HepG2 (cell line): ENCODE data around the gene MRPL58. TPM values are rescaled to one million over a fixed set of nuclear protein-coding genes. Genes with fewer than 3 reads are reported as not detected.

Source experiments
- ATF1 ChIP-seq: IDR thresholded peaks from 2 replicates; pipeline ENCODE4 v1.6.1; 2016; ENCODE audit warnings: mild to moderate bottlenecking, control low read depth
- HMG20A ChIP-seq: IDR thresholded peaks from 2 replicates; pipeline ENCODE4 v1.6.1; 2016; ENCODE audit warnings: borderline replicate concordance
- MIER3 ChIP-seq: IDR thresholded peaks from 2 replicates; pipeline ENCODE4 v1.6.1; 2016; ENCODE audit warnings: missing compliant biosample characterization, borderline replicate concordance
- NCOA2 ChIP-seq: sonication (generic); formaldehyde crosslinking; IDR thresholded peaks from 2 replicates; pipeline ENCODE4 v1.8.0; 2022; ENCODE audit warnings: inconsistent platforms
- PAF1 ChIP-seq: IDR thresholded peaks from 2 replicates; pipeline ENCODE4 v1.6.1; 2016; ENCODE audit warnings: missing genetic modification reagents, missing compliant biosample characterization
- SSRP1 ChIP-seq: IDR thresholded peaks from 2 replicates; pipeline ENCODE4 v1.6.1; 2016; ENCODE audit warnings: control low read depth
- TAF15 ChIP-seq: fragments of 200-400 bp; formaldehyde crosslinking; IDR thresholded peaks from one replicate; pipeline ENCODE4 v1.6.1; 2018; ENCODE audit warnings: mild to moderate bottlenecking, low read depth, low read length; ENCODE audit not compliant: poor library complexity, severe bottlenecking
- TCF12 ChIP-seq, 2 experiments: fragments of 450-650 bp in 1 of 2; sonication (generic) in 1 of 2; formaldehyde crosslinking in 1 of 2; IDR thresholded peaks; 2 replicates each; pipeline versions ENCODE4 v1.6.1 to v1.8.0; 2017 to 2022; ENCODE audit warnings: antibody characterized with exemption in 1 of 2, mild to moderate bottlenecking in 1 of 2, missing genetic modification reagents in 1 of 2, moderate library complexity in 1 of 2
- ZBTB7B ChIP-seq: sonication (generic); formaldehyde crosslinking; IDR thresholded peaks from 2 replicates; pipeline ENCODE4 v1.4.0; 2020; ENCODE audit warnings: missing genetic modification reagents
- ZNF350 ChIP-seq: sonication (generic); formaldehyde crosslinking; IDR thresholded peaks from 2 replicates; pipeline ENCODE4 v1.4.0; 2020; ENCODE audit warnings: mild to moderate bottlenecking, low read depth, missing genetic modification reagents, borderline replicate concordance
- ZNF496 ChIP-seq: sonication (generic); formaldehyde crosslinking; IDR thresholded peaks from 2 replicates; pipeline ENCODE4 v1.8.1; 2023; ENCODE audit warnings: mild to moderate bottlenecking, moderate library complexity, missing genetic modification reagents; ENCODE audit not compliant: insufficient replicate concordance
- ZNF749 ChIP-seq: sonication (generic); formaldehyde crosslinking; IDR thresholded peaks from 2 replicates; pipeline ENCODE4 v1.8.0; 2022; ENCODE audit warnings: mild to moderate bottlenecking, missing genetic modification reagents, moderate library complexity, borderline replicate concordance
- ZNF788 ChIP-seq: sonication (generic); formaldehyde crosslinking; IDR thresholded peaks from 2 replicates; pipeline ENCODE4 v1.5.0; 2020; ENCODE audit warnings: mild to moderate bottlenecking, missing genetic modification reagents, borderline replicate concordance
- polyA plus RNA-seq, 8 experiments: library from polyadenylated mRNA; depleted of rRNA in 3 of 8; stranded (reverse) in 7 of 8; unstranded in 1 of 8; fragments of >200 nt; fragmentation: Illumina TruSeq in 4 of 8; extraction: Trizol in 4 of 8; gene quantifications; 2 replicates each; pipeline versions ENCODE4 v1.2.1 to v1.2.3, GENCODE V29; 2011 to 2016; ENCODE audit warnings: low read depth in 4 of 8, missing spikeins in 1 of 8, mixed read lengths in 1 of 8; ENCODE audit not compliant: insufficient read depth in 1 of 8
- total RNA-seq, 5 experiments: library from RNA; depleted of rRNA; stranded (reverse); fragments of >200 nt; fragmentation: Illumina TruSeq; extraction: Trizol; gene quantifications; 2 replicates each; pipeline ENCODE4 v1.2.3, GENCODE V29; 2016; ENCODE audit warnings: low read depth in 1 of 5
- TF ChIP-seq, protein P1 (sequence below): sonication (generic); formaldehyde crosslinking; conservative IDR thresholded peaks from 2 replicates; pipeline ENCODE4 v1.4.0; 2020; ENCODE audit warnings: missing genetic modification reagents
- TF ChIP-seq, protein P2 (sequence below): sonication (generic); formaldehyde crosslinking; IDR thresholded peaks from 2 replicates; pipeline ENCODE4 v1.5.0; 2020; ENCODE audit warnings: missing genetic modification reagents, mild to moderate bottlenecking, borderline replicate concordance
- TF ChIP-seq, protein P3 (sequence below): sonication (generic); formaldehyde crosslinking; IDR thresholded peaks from 2 replicates; pipeline ENCODE4 v1.4.0; 2020; ENCODE audit warnings: mild to moderate bottlenecking, low read depth, missing genetic modification reagents
- TF ChIP-seq, protein P4 (sequence below): sonication (generic); formaldehyde crosslinking; IDR thresholded peaks from 2 replicates; pipeline ENCODE4 v1.4.0; 2020; ENCODE audit warnings: missing genetic modification reagents; ENCODE audit errors: not compliant biosample characterization
- TF ChIP-seq, protein P5 (sequence below): IDR thresholded peaks from 2 replicates; pipeline ENCODE4 v1.6.1; 2016; ENCODE audit warnings: low read depth

Gene MRPL58
- total and polyA plus RNA-seq, 2 of the 13 experiments (the other 11 are each of a cell fraction or from before 2014, with no cell fraction given), result 44.9 to 68.9 TPM

DNA sequence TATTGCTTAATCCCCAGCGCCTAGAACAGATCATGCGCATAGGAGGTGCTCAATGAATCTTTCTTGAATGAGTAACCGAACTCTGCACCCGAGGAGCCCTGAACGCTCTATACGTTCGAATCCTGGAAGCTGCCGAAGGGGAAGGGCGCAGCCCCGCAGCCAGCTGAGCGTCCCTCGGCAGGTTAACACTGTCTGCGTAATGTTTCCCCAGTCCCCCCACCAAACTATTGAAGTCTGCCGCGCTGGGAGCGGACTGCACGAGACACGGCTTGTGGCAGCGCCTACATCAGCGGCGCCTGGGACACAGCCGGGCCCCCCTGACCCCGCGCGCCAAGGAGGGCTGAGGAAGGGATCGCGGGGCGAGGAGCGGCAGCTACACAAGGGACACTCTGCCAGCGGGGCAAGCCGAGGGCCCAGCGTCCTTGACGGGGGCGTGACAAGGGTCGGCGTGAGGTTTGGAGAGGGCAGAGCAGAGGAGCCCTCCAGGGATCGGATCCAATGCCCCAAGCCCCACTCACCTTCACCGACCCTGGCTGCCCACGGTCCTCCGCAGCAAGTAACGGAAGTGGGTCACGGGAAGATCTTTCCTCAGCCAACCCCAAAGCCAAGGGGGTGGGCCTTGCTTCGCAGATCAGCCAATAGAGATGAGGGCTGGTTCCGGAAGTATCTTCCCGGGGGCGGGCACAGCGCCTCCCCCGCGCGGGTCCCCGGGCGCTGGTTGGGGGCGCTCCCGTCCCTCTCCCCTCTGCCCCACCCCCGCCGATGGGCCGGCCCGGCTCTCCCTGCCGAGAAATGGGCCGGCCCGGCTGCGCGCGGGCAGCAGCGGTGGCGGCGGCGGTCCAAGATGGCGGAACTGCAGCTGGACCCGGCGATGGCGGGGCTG is 34.2 kb downstream of the MRPL58 start, which contains the start of the genes ATP5PD and KCTD2 (continued):
- TF ChIP-seq ZNF749 (peak; percentile 88; the same call in 1 of the 2 replicates), SSRP1 (CRISPR knock-in tag) (peak; percentile 72; the same call in 1 of the 2 replicates), NCOA2 (CRISPR knock-in tag) (peak; percentile 57; the same call in 1 of the 2 replicates), TAF15 (no peak), TCF12 (IDR thresholded peaks at IDR 0.05) (no peak), TCF12 (CRISPR knock-in tag; IDR thresholded peaks at IDR 0.05) (peak; percentile 69; the same call in 1 of the 2 replicates), MIER3 (no peak; the same call in 1 of the 2 replicates), ATF1 (peak; percentile 58; the same call in 1 of the 2 replicates), ZNF788 (CRISPR knock-in tag) (no peak), ZBTB7B (CRISPR knock-in tag) (peak; percentile 91), ZNF350 (CRISPR knock-in tag) (peak; percentile 89), PAF1 (CRISPR knock-in tag) (no peak), HMG20A (CRISPR knock-in tag) (no peak), ZNF496 (no peak)
- TF ChIP-seq, protein P1, sequence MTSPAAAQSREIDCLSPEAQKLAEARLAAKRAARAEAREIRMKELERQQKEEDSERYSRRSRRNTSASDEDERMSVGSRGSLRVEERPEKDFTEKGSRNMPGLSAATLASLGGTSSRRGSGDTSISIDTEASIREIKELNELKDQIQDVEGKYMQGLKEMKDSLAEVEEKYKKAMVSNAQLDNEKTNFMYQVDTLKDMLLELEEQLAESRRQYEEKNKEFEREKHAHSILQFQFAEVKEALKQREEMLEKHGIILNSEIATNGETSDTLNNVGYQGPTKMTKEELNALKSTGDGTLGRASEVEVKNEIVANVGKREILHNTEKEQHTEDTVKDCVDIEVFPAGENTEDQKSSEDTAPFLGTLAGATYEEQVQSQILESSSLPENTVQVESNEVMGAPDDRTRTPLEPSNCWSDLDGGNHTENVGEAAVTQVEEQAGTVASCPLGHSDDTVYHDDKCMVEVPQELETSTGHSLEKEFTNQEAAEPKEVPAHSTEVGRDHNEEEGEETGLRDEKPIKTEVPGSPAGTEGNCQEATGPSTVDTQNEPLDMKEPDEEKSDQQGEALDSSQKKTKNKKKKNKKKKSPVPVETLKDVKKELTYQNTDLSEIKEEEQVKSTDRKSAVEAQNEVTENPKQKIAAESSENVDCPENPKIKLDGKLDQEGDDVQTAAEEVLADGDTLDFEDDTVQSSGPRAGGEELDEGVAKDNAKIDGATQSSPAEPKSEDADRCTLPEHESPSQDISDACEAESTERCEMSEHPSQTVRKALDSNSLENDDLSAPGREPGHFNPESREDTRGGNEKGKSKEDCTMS (CRISPR knock-in tag), result no peak
- TF ChIP-seq, protein P2, sequence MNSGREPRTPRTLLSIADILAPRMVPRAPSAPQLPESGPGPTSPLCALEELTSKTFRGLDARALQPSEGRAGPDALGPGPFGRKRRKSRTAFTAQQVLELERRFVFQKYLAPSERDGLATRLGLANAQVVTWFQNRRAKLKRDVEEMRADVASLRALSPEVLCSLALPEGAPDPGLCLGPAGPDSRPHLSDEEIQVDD (CRISPR knock-in tag), result peak; percentile 97
- TF ChIP-seq, protein P3, sequence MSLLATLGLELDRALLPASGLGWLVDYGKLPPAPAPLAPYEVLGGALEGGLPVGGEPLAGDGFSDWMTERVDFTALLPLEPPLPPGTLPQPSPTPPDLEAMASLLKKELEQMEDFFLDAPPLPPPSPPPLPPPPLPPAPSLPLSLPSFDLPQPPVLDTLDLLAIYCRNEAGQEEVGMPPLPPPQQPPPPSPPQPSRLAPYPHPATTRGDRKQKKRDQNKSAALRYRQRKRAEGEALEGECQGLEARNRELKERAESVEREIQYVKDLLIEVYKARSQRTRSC, result 0 out of 2 replicates have a peak, but pooled peaks have one; percentile 78
- TF ChIP-seq, protein P4, sequence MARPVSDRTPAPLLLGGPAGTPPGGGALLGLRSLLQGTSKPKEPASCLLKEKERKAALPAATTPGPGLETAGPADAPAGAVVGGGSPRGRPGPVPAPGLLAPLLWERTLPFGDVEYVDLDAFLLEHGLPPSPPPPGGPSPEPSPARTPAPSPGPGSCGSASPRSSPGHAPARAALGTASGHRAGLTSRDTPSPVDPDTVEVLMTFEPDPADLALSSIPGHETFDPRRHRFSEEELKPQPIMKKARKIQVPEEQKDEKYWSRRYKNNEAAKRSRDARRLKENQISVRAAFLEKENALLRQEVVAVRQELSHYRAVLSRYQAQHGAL (CRISPR knock-in tag), result peak; percentile 29
- TF ChIP-seq, protein P5, sequence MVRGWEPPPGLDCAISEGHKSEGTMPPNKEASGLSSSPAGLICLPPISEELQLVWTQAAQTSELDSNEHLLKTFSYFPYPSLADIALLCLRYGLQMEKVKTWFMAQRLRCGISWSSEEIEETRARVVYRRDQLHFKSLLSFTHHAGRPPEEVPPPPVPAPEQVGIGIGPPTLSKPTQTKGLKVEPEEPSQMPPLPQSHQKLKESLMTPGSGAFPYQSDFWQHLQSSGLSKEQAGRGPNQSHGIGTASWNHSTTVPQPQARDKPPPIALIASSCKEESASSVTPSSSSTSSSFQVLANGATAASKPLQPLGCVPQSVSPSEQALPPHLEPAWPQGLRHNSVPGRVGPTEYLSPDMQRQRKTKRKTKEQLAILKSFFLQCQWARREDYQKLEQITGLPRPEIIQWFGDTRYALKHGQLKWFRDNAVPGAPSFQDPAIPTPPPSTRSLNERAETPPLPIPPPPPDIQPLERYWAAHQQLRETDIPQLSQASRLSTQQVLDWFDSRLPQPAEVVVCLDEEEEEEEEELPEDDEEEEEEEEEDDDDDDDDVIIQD (CRISPR knock-in tag), result peak; percentile 38; the same call in 1 of the 2 replicates
